CD4-positive, alpha-beta T cell treated with Interleukin-17A for 4 hours (primary cell): ENCODE measurements around the gene ATP13A4.
"Not testable (repeated sequence)": the region's sequence is repeated elsewhere in the genome, so short reads cannot be mapped to it uniquely, and the experiment has no call there.

Experiments used
- DNase-seq: peaks from one replicate; pipeline ENCODE4 v3.0.0-alpha.2; 2020; ENCODE audit warnings: mixed read lengths

Gene ATP13A4

DNA sequence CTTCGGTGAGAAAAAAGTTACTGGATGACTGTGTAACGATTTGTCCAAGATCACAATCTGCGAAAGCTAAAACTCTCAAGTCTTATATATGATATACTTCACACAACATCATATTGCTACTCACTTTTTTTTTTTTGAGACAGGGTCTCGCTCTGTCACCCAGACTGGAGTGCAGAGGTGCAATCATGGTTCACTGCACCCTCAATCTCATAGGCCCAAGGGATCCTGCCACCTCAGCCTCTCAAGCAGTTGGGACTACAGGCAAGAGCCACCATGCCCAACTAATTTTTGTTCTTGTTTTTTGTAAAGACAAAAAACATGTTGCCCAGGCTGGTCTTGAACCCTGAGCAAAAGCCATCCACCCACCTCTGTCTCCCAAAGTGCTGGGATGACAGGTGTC lies 5.4 kb upstream of the ATP13A4 start:
- no peak for DNase-seq

- no peak for DNase-seq
These were observed 4.4 kb upstream of the ATP13A4 start for GRCh38 chr3:193559100-193559499.

DNA sequence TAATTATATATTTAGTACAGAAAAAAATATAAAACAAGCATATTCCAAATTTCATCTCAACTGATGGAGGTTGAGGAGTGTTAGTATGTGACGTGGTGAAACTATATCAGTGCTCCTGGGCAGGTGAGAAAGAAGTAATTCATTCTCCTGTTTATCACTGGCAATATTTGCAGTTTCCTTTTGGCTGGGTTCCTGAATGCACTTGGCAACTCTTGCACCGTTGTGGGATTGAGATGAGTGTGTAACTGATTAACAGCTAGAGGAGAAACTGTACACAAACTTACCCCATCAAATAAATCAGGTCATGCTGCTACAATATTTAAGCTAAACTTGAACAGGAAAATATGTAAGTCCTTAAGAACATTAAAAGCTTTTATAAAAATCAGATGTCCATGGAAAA lies 2.1 kb upstream of the ATP13A4 start:
- no peak for DNase-seq

GRCh38 chr3:193553586-193553985 lies 1.1 kb downstream of the ATP13A4 start:
- DNase-seq: no peak

GRCh38 chr3:193552923-193553322 lies 1.8 kb downstream of the ATP13A4 start:
- no peak for DNase-seq

GRCh38 chr3:193548406-193548805 lies 6.3 kb downstream of the ATP13A4 start:
- DNase-seq: no peak

DNA sequence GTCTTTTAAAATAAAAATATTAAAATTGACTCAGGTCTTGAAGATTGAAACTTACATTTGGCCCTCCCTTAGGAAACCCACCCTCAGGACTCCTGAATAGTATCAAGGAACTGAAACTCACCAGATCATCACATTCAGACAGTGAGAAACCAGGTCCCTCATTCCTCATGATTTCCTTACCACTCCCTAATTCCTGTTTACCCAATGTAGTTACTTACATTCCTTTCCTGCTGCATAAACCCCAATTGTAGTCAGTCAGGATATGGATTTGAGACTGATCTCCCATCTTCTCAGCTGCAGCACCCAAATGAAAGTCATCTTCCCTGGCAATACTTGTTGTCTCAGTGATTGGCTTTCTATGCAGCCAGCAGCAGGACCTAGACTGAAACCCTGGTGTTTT lies 8.6 kb downstream of the ATP13A4 start:
- DNase-seq: no peak

- no peak for DNase-seq
These were observed 9.4 kb downstream of the ATP13A4 start for GRCh38 chr3:193545304-193545703.

GRCh38 chr3:193544289-193544688 lies 10.4 kb downstream of the ATP13A4 start:
- no peak for DNase-seq

- DNase-seq: no peak
These were observed 24.2 kb downstream of the ATP13A4 start for GRCh38 chr3:193530231-193531165.

DNA sequence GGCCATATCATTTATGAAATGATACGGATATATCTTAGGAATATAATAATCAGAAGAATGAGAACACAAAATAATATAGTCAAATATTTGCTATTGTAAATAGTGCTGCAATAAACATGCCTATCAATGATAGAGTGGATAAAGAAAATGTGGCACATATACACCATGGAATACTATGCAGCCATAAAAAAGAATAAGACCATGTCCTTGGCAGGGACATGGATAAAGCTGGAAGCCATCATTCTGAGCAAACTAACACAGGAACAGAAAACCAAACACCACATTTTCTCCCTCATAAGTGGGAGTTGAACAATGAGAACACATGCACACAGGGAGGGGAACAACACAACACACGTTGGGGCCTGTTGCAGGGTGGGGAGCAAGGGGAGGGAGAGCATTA lies 28.6 kb downstream of the ATP13A4 start:
- not testable (repeated sequence) for DNase-seq

- no peak for DNase-seq
These were observed 32.2 kb downstream of the ATP13A4 start for GRCh38 chr3:193522473-193522872.

GRCh38 chr3:193520738-193521137 lies 34.0 kb downstream of the ATP13A4 start:
- no peak for DNase-seq

- DNase-seq: no peak
These were observed 38.7 kb downstream of the ATP13A4 start for GRCh38 chr3:193515966-193516365.

DNA sequence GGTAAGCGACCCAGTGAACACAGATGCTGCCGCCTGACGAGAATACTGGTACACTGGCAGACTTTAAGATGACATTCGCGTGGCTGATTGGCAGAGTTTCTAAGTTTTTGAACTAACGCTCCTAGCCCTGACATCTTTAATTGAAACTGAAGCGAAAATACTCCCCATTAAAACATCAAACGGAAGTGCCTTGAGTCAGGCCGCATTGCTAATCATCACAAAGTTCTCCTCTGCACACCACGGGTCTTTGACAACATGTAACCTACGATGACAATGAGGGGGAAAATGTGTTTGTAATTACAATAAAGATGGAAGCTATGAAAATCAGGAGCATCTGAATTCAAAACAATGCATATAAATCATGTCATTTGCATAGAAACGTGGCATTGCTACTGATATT lies 44.5 kb downstream of the ATP13A4 start:
- DNase-seq: no peak

GRCh38 chr3:193509103-193509965 lies 45.4 kb downstream of the ATP13A4 start:
- DNase-seq: no peak

- no peak for DNase-seq
These were observed 46.6 kb downstream of the ATP13A4 start for GRCh38 chr3:193508108-193508507.

DNA sequence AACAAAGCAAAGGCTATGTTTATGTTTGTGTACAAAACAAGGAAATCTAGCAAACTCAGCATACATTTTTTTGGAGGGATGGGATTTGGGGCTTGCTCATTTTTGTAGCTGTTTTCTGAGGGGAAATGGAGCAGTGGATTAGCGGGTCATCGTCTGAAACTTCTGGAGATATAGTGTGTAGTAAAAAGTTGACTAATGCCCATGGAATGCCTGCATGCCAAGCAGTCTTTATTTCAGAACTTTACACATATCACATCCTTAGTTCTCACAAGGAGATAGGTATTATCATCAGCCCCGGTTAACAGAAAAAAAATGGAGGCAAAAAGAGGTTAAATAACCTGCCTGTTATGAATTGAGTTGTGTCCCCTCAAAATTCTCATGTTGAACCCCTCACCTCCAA lies 47.1 kb downstream of the ATP13A4 start:
- no peak for DNase-seq

- DNase-seq: no peak
These were observed 47.8 kb downstream of the ATP13A4 start for GRCh38 chr3:193506921-193507320.

- no peak for DNase-seq
These were observed 51.8 kb downstream of the ATP13A4 start for GRCh38 chr3:193502871-193503270.

GRCh38 chr3:193499801-193500485 lies 54.8 kb downstream of the ATP13A4 start:
- DNase-seq: no peak

DNA sequence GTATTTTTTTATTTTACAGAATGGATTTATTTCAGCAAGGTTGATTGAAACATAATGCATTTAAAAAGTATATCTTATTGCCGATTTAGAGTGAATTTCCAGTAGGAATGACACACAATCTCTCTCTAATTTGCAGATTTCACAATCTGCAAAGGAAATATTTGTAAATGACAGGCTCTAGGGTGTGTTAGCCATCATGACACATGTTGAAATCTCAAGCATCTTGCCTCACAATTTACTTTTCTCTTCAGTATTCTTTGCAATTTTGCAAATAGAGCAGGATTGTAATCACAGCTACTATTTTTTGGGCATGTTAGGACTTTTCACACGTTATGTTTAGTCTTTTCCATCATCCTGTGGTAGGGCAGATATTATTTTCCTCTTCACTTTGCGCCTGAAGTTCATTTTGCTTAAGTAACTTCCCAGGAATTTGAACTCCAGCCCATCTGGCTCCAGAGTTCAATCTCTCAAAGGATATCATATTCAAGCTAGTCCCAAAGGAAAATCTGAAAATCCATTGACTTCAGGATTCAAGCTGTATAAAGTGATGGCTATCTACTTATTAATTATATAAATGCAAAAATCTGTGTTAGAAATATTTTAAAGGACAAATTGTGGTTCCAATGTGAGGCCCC lies 55.4 kb downstream of the ATP13A4 start:
- DNase-seq: no peak

GRCh38 chr3:193498215-193498614 lies 56.5 kb downstream of the ATP13A4 start:
- no peak for DNase-seq
